HG02623 (cell line): ENCODE data around the gene RABAC1.
"Not testable (repeated sequence)": the region's sequence is repeated elsewhere in the genome, so short reads cannot be mapped to it uniquely, and the experiment has no call there.

ENCODE experiments used
- ATAC-seq: cut with Tn5 transposase; IDR thresholded peaks from one replicate; pipeline ENCODE4 v1.9.1; 2021; ENCODE audit warnings: moderate library complexity; ENCODE audit not compliant: unreplicated experiment

The RABAC1 gene

DNA sequence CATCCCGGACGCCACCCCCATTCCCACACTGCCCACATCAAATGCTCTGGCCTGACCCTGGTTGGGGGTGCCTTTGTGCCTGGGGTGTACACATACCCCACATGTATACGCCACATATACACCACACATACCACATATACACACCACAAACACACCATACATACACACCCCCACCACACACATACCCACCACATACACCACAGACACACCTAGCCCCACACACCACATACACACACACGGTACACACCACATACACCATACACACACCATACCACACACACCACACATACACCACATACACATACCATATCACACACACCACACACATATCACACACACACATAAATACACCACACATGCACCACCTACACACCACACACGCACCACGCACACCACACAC lies 41.0 kb downstream of the RABAC1 start:
- ATAC-seq = no peak

- ATAC-seq = no peak
Measured at GRCh38 chr19:41917676-41918075, 41.4 kb downstream of the RABAC1 start.

DNA sequence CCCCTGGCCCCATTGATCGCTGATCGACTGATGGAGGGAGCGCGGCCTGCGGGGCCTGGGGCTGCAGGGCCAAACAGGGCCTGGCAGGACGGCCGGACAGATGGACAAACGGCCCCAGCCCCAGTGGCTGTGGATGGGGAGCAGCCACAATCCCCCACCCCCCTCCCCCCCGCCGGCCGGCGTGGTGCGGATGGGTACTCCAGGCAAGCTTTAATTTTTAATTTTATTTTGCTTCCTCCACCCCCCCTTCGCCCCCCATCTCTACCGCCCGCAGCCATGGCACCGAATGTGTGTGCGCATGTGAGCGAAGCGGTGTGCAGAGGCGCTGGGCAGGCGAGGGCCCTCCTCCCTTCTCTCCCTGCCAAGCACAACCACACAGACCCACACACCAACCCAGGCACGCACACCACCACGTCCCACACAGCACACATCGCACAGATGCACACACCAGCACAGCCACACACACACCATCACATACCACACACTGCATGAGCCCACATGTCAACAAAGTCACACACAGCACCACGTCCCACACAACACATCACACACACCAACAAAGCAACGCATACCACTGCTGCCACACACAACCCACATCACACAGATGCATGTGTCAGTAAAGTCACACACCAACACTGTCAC lies 43.2 kb downstream of the RABAC1 start:
- no peak for ATAC-seq

DNA sequence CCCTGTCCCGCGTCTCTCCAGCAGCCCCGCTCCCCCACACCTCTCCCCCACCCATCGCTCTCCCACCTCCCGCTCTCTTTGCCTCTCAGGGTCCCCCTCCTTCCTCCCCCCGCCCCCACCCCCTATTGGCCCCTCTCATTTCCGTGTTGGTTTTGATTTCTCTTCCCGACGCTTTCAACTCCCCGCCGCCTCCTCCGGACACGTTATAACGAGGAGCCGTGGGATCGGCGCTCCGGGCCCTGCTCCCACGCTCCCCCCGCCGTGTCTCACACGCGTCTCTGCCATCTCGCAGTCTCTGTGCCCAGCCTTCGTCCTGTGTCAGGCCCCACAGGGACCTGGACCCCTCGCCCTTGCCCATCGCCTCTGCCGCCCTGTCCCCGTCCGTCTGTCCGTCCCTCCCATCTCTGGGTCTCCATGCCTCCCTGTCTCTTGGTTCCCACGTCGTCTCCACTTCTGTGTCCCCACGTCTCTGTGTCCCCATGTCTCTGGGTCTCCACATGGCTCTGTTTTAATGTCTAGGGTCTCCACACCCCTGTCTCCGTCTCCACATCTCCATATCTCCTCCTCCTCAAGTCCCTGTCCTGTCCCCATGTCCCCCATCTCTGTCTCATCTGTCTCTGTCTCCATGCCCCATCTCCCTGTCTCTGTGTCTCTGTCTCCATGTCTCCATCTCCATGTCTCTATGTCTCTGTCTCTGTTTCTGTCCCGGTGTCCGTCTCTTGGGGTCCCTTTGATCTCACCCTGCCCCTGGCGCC lies 43.9 kb downstream of the RABAC1 start:
- no peak for ATAC-seq

DNA sequence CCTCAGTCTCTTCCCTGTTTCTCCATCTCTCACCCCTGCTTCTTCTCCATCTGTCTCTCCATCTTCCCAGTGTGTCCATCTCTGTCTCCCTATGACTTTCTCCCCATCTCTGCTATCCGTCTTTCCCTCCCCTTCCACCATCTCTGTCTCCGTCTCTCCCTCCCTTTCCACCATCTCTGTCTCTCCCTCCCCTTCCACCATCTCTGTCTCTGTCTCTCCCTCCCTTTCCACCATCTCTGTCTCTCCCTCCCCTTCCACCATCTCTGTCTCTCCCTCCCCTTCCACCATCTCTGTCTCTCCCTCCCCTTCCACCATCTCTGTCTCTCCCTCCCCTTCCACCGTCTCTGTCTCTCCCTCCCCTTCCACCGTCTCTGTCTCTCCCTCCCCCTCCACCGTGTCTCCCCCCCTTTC lies 44.7 kb downstream of the RABAC1 start:
- not testable (repeated sequence) for ATAC-seq

GRCh38 chr19:41913538-41914423 lies 45.3 kb downstream of the RABAC1 start:
- no peak for ATAC-seq

GRCh38 chr19:41912899-41913537 lies 46.1 kb downstream of the RABAC1 start:
- ATAC-seq = no peak

DNA sequence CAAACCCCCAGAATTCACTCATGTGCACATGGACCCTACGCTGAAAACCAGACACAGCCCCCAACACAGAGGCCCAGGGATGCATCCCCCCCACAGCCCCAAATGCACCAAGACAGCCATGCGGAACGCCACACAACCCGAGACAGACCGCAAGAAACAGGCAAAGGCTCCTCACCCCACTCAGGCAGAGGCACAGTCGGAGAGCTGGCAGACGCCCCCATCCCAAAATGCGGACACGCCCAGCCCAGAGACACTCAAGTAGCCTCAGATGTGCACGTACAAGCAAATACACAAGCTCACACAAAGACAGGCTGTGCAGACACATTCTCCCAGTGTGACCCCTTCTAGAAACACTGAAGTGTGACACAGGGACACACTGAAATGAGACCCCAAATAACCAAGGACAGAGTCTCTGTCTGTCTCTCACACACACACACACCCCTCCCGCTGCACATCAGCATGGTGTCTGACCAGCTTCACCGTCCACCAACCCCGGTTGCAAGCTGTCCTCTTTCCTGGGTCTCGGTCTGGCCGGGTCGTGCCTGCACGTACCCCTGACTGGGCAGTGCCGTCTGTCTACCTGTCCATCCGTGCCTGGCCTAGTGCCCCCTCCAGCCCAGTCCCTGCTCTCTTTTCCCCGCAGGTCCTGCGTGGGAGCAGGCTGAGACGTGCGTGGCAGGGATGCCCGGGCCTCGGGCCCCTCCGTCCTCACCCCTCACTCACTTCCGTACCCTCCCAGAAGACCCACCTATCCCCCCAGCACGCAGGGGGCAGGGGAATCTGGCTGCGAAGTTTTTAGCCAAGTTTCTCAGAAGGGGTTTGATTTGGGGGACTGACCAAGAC lies 47.0 kb downstream of the RABAC1 start:
- no peak for ATAC-seq

GRCh38 chr19:41910992-41911888 lies 47.9 kb downstream of the RABAC1 start:
- ATAC-seq = no peak

DNA sequence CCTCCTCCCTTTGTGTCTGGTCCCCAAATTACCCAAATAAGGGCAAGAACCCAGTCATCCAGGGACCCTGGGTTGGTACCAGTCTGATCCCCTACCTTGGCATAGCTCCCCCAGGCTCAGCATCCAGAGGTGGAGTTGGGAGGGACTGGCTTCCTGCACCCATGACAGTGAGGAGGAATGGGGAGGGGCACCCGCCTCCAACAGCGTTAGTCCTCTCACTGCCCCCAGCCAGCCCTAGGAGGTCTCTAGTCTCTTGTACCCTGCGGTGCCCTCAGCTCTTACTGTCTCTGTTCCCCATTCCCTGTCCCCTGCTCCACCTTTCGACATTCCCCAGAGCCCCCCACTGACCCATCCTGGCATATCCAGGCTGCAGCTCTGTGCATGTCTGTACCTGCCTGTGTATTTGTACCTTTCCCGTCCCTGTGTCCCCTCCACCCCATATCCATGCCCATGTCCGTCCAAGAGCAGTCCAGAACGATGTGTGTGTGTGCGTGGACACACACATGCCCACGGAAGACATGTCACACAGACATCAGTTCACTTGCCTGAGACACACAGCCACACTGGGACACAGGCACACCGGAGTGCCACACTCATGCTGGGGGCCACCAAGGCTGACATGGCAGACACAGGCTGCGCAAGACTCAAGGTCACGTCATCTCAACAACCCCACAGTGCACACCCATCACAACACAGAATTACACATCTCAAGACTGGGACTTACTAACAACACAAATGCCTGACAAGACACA lies 48.7 kb downstream of the RABAC1 start:
- ATAC-seq = no peak

DNA sequence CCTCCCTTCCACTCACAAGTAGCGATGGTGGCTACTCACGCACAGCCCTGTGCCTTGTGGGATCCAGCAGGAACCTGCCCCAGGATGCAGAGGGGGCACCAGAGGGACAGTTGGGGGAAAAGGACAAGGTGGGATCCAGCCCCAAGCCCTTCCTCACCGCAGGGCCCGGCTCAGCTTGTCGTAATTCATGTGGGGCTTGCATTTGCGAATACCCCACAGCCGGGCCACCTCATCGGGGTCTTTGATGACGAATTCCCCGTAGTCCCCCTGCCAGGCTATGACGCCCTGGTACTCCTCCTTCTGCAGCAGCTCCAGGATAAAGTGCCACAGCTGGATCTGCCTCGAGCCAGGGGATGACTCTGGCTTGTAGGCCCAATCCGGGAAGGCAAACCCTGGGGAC lies 49.4 kb downstream of the RABAC1 start:
- no peak for ATAC-seq

DNA sequence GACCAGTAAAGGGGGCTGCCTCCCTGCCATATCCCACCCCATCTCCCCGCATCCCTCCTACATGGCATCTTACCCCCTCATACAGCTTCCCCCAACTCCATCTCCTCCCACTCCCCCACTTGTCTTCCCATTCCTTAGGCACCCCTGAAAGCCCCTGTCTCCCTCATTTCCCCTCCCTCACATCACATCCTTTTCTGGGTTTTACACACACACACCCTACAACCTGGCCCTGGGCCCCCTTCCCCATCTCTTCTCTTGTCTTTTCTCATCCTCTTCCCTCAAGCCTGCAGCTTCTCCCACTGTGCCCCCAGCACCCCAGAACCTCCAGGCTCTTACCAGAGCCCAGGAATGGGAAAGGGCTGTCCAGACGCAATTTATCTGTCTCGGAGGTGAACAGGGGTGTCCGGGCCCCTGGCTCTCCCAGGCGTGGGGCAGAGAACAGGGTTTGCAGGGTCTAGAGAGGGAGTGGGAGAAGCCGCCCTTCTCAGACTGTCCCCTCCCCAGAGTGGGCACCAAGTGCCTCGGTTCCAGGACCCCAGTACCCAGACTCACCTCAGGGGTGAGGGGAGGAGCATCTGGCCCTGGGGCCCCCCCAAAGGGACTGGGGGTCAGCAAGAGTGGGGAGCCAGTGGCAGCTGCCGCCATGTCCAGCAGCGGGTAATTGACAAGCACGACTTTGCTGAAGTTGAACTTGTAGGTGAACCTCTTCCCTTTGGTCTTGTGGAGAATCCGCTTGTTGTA lies 50.2 kb downstream of the RABAC1 start:
- ATAC-seq = no peak

- no peak for ATAC-seq
Measured at GRCh38 chr19:41907994-41908615, 51.0 kb downstream of the RABAC1 start.

GRCh38 chr19:41906916-41907680 lies 52.0 kb downstream of the RABAC1 start:
- ATAC-seq = no peak
